A172 (cell line): ENCODE results near the gene PLA2G2F. TPM values are rescaled to one million over a fixed set of nuclear protein-coding genes. Genes with fewer than 3 reads are reported as not detected.

ENCODE experiments used
- DNase-seq: peaks from one replicate; pipeline ENCODE4 v3.0.0-alpha.2; 2015; ENCODE audit warnings: low spot score
- total RNA-seq: library from RNA; depleted of rRNA; stranded (reverse); fragments of >200 nt; shearing (Covaris generic); gene quantifications from 2 replicates; pipeline ENCODE4 v1.2.3, GENCODE V29; 2014

PLA2G2F gene
- total RNA-seq, 1 experiment from 2014 or later, result not detected

DNA sequence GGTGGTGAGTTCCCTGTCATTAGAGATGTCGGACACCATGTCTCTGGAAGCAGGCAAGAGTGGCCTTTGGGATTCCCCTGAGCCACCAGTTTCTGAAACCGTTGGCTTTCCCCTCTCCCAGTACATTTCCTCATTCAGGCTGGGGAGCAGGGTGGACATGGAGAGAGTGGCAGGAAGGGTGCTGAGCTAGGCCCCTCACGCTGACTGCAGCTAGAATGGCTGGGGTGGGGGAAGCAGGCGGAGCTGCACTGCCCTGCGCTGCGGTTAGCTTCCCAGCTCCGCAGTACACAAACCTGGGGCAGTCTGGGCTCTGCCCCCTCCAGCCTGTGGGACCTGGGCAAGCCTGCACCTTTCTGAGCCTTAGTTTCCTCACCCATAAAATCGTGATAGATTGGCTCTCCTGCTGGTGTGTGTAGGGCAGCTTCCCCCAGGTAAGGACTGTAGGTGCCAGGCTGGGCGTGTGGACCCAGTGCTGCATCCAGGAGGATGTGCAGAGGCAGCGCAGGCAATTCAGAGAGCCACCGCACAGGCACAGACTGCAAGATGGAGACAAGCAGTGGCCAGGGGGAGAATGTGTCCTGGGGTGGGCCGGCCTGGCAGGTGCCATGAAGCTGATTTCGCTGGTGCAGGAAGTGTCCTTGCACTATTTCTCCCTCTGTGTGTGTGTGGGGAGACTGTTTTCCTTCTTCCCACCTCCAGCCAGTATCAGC, 3.0 kb downstream of the PLA2G2F start:
- no peak for DNase-seq

DNA sequence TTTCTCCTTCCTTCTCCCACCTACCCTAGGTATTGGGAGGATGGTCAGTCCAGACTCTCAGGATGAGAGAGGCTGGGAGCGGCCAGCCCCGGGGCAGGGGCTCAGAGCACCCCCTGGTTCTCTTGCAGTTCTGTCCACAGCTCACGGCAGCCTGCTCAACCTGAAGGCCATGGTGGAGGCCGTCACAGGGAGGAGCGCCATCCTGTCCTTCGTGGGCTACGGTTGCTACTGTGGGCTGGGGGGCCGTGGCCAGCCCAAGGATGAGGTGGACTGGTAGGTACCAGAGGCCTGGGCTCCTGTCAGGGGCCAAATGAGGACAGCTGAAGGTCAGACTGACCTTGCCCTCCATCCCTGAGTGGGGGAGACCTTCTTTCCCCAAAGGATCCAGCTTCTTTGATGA, 4.2 kb downstream of the PLA2G2F start:
- DNase-seq, result no peak

- DNase-seq, result no peak
Observed at GRCh38 chr1:20143734-20144565, 4.8 kb downstream of the PLA2G2F start.

- DNase-seq, result no peak
Observed at GRCh38 chr1:20147846-20148570, 8.9 kb downstream of the PLA2G2F start.

DNA sequence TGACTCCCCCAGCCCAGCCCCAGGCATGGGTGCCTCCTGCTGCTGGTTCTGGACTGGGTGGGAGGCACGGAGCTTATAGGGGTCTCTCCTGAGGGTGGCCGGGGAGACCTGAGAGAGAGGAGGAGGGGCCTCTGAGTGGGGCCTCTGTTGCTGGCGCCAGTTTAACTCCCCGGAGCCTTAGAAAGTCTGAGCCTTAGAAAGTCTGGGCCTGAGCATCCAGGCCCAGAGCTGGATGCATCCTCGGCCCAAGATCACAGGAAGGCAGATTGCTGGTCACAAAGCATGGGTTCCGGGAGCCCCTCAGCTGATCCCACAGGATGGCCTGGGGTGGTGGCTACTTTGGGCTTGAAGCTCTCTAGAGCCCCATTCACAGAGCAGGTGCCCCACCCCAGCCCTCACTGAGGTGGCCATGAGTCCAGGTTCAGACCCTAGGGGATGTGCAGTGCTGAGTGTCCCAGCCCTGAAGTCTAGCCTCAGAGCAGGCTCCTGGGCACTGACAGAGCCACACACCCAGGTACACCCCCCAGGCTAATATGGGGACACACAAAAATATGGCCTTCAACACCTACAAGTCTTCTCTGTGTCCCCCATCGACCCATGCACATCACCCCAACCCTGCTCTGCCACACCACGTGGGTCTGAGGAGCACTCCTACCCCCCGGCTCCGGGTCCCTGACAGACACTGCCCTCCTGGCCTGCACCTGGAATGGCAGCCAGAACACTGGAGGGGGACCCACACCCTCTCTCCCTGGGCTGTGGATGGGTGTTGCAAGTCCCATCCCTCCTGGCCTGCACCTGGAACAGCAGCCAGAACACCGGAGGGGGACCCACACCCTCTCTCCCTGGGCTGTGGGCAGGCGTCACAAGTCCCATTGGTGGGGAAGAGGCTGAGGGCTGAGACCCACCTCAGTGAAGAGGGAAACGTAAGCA, 9.7 kb downstream of the PLA2G2F start:
- no peak for DNase-seq

DNA sequence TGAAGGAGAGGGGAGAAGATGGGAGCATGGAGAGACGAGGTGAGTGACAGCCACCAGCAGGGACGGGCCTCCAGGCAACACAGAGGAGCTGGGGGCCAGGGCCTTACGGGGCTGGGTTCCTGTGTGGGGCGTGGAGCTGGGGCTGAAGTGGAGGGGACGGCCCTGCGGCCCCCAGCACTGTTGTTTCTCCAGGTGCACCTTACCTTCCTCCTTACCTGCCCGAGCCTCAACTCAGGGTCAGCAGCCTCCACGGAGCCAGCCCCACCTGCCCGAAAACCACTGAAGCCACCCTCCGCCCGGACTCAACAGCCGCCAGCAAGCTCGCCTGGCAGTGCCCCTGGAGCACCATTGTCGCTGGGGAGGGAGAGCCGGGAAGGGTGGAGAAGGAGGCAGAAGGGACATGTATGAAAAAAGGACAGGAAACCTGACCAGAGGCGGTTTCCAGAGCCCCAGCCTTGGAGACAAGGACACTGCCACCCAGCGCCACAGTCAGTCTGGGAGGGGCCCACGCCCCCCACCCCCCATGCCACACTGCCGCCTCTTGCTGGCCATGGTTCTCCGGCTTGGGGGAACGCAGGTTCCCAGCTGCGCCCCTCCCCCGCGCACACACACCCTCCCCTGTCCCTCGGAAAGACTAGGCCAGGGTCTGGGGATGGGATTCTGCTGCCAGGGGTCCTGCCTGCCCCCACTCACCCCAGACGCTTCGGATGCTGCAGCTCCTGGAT, 10.6 kb downstream of the PLA2G2F start:
- no peak for DNase-seq

GRCh38 chr1:20150326-20150705, 11.2 kb downstream of the PLA2G2F start:
- DNase-seq, result no peak

- DNase-seq, result no peak
Observed at GRCh38 chr1:20150969-20151368, 11.8 kb downstream of the PLA2G2F start.

DNA sequence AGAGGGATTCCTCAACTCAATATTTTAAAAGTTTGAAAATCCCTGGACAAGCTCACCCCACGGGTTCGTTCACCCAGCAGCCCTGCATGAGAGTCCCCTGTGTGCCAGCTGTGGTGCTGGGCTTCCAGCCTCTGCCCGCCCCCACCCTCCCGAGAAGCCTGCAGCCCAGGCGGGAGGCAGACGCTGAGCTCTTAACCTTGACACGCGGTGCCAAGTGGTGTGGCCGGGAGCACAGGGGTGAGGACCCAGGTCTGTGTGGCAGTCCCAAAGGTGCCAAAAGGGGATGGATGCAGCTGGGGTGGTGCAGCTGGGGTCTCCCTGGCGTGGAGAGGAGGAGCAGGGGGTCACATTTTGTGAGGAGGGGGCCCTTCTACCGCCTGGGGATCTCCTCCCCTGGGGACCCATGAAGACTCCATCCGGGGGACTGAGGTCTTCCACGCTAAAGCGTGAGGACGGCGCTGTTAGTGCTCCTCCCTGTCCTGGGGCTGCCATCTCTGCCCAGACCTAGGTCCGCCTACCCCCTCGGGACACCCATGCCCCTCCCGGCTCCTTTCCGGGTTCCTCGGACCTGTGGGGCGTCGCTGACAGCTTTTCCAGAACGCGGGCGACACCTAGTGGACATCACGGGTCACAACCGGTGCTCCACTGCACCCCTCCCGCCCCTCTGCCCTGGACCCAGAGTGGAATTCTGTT, 12.9 kb downstream of the PLA2G2F start:
- peak; percentile 36 for DNase-seq

DNA sequence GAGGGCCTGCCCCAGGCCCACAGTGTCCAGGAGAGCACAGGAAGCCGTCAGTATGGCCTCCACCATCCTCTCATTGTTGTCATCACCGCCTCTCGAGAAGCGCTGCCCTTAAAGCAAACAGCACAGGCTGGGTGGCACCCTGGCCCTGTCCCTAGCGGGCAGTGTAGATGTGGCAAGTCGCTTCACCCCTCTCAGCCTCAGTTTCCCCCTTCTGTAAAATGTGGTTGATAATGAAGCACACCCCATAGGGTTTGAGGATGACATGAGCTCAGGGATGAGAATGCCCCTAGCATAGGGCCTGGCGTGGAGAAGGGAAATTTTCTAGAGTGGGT, 13.4 kb downstream of the PLA2G2F start:
- no peak for DNase-seq

- DNase-seq, result no peak
Observed at GRCh38 chr1:20153000-20153418, 13.9 kb downstream of the PLA2G2F start.

DNA sequence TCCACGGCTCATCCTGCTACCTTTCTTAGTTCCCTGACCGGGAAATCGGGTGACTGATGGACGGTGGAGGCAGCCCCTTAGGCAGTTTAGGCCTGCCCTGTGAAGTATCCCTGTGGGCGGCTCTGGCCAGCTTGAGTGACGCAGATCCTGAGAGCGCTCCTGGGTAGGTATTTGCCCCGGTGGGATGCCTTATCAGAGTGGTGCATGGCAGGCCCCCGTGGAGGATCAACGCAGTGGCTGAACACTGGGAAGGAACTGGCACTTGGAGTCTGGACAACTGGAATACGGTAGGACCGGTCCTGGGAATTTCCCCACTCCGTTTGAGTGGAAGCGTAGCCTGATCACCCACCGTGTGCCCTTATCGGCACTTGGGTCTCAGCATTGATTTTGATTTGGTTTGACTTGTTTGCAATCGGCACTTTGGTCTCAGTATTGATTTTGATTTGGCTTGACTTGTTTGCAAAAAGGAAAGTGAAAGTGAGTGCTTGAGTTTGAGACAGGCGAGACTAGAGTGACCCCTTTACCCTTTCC, 15.2 kb downstream of the PLA2G2F start:
- no peak for DNase-seq

DNA sequence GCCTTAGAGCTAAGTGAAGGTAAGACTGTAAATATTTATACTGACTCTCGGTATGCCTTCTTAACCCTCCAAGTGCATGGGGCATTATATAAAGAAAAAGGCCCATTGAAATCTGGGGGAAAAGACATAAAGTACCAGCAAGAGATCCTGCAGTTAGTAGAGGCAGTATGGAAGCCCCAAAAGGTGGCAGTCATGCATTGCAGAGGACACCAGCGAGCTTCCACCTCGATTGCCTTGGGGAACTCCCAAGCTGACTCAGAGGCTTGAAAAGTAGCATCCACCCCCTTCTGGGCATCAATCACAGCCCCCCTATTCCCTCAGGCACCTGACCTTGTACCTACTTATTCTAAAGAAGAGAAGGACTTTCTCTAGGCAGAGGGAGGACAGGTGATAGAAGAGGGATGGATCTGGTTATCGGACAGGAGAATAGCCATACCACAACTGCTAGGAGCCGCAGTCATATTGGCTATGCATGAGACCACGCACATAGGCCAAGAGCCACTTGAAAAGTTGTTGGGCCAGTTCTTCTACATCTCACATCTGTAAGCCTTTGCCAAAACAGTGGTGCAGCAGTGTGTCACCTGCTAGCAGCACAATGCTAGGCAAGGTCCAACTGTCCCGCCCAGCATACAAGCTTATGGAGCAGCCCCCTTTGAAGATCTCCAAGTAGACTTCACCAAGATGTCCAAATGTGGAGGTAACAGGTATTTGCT, 19.4 kb downstream of the PLA2G2F start:
- no peak for DNase-seq

- DNase-seq, result no peak
Observed at GRCh38 chr1:20160034-20160433, 20.9 kb downstream of the PLA2G2F start.

DNA sequence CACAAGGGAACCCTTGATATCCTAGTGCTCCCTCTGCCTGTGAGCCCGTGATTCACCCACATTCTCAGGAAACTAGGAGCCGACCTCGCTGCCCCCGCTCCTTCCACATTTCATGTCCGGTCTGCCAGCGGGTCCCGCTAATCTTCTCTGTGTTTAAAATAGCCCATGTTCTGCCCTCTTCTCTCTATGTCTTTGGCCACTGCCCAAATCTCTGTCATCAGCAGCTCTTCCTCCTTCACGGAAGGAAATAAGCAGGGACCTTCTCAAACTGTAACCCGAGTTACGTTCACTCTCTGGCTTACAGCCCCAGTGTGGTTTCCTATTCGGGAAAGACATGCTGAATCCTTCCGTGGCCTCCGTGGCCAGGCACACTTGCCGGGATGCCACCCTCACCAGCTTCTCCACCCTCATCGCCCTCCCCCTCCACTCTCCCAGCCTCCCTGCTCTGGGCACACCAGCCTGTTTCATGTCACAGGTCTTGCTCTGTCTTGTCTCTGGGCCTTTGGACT, 25.6 kb downstream of the PLA2G2F start:
- no peak for DNase-seq

GRCh38 chr1:20165522-20165951, 26.4 kb downstream of the PLA2G2F start:
- no peak for DNase-seq

DNA sequence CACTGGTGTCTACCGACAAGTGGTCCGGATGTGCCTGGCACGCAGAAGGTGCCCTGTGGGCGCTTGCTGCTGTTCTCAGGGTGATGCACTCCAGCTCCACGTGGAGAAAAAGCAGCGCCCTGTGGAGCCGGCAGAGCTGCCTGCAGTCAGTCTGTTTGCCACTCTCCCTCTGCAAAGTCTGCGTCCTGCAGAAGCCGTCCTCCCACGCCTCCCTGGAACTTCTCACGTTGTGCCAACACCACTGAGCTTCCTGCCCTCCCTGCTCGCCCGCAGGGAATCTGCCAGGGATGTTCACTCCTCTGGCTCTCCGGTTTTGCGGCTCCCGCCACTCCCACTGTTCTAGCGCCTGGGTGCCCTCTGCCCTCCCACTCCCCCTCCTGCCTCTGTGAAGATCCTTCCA, 26.9 kb downstream of the PLA2G2F start:
- DNase-seq, result no peak

DNA sequence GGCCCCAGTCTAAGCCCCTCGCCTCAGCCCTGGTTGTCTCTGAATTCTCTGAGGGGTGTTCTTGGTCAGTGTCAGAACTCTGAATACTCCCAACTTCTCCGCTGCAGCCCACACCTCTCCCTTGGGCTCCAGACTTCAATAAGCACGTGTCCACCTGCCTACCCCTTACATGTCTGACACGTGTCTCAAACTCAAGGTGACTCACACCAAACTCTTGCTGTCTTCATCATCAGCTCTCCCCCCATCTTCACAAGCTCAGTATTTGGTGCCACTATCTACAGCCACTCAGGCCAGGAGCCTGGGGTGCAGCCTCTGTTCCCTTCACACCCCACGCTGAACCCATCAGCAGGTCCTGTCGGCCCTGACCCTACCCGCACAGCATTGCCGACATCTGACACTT, 28.0 kb downstream of the PLA2G2F start:
- DNase-seq, result no peak
